ENCODE results near the gene MRPS15.
A peak's percentile ranks its signal among the peaks of the same experiment; 100 is the strongest.
"Not testable (repeated sequence)": the region's sequence is repeated elsewhere in the genome, so short reads cannot be mapped to it uniquely, and the experiment has no call there.

MRPS15 gene

DNA sequence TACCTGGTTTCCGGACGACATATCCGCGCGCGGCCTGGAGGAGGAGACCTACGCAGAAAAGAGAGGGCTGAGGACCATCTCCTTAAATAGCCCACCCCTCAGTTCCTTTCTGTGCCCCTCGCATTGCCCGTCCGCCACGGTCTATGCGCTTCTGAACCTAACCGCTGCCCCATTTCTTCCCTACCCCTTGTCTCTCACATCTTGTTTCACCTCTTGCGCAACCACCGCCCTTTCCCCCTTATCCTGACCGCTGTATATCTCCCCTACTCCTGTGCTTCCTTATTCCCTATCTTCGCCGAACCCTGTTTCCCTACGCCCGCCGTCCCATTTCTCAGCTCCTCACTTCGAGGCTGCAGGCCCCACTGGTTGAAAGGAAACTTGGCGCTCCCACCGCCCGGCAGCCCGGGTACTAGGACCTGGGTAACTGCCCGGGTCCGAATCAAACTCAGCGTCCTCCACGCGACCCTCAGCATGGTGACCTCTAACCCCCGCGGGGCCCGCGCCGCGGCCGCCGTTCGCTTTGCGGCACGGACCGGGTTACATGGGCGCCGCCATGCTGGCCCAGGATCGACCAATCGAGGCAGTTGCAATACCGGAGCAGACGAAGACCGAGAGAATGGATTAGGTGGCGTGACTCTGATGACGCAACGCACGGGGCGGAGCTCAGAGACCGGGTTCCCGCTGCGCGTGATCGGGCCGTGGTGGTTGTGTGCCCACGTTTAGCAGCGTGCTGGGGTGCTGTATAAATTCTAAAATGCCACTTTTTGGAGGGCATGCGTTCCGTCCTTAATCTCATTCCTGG lies at the start of gene MRPS15:
TSS of gene MRPS15 (minus strand) at position 582 of the 802 bp plus-strand sequence. CDS start at position 473, 109 bp downstream.
- peak; percentile 93 for DNase-seq (ENCODE audit: low read depth)

DNA sequence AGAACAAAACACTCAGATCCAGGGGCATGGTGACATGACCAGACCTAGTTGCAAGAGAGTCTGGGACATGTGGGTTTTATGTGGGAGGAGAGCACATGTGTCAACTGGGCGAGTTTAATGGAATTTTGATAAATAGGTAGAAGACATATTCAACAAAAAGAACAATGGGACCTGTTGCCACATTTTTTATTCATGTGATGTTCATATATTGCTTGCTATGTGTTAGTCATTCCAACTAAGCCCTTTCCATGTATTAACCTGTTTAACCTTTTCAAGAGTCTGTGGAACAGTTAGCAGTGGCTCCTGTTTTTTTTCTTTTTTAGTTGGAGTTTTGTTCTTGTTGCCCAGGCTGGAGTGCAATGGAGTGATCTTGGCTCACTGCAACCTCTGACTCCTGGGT lies 48.7 kb upstream of the MRPS15 start:
- DNase-seq (ENCODE audit: low read depth) = no peak

DNA sequence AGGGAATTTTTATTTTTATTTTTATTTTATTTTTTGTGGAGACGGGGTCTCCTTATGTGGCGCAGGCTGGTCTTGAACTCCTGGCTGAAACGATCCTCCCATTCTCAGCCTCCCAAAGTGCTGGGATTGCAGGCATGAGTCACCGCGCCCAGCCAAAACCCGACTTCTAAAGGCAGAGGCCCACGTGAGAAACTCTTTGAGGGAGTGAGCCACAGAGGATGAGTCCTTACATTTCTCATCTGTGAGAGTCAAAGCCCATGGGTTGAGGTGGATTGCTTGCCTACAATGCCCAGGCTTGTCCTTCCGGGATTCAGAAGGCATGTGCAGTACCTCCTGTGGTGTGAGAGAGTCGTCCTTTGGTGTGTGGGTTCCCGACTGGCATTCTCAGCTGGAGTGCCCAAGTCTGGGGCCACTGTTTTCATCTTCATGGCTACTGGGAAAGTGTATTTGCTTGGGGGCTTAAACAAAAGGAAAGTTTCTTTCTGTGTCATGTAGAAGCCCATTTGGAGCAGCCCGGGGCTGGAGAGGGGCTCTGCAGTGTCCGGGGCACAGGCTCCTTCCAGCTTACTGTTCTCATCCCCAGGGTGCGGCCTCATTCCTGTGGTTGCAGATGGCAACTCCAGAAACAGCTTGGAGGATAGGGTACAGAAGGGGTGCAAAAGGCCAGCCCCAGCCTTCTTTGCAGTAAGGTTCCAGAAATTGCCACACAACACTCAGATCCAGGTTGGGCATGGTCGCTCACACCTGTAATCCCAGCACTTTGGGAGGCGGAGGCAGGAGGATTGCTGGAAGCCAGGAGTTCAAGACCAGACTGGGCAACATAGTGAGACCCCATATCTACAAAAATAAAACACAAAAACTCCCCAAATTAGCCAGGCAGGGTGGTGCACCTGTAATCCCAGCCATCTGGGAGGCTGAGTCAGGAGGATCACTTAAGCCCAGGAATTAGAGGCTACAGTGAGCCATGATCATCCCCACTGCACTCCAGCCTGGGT lies 47.9 kb upstream of the MRPS15 start:
- DNase-seq (ENCODE audit: low read depth) = no peak

DNA sequence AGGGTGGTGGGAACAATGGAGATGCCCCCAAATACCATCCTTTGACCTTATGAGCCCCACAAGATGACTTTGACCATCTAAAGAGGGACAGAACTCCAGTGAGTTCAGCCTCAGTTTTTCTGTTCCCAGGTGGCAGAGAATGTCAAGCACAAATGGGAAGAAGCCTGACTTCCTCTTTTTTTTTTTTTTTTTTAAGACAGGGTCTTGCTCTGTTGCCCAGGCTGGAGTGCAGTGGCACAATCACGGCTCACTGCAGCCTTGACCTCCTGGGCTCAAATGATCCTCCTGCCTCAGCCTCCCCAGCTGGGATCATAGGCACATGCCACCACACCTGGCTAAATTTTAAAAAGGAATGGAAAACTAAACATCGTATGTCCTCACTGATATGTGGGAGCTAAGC lies 47.0 kb upstream of the MRPS15 start:
- not testable (repeated sequence) for DNase-seq (ENCODE audit: low read depth)

DNA sequence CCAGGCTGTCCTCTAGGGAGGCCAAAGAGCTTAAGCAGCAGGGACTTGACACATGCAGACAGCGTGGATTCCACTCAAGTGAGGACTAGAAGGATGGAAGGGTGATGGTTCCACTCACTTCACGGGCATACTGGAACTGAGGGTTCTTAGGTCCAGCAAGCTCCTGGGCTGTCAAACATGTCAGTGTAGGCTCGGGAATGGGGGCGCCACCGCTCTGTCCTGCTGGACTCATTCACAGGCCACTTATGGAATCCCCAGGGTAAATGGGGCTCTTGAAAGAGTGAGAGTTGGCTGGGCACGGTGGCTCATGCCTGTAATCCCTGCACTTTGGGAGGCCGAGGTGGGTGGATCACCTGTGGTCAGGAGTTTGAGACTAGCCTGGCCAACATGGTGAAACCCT lies 46.2 kb upstream of the MRPS15 start:
- DNase-seq (ENCODE audit: low read depth) = no peak

DNA sequence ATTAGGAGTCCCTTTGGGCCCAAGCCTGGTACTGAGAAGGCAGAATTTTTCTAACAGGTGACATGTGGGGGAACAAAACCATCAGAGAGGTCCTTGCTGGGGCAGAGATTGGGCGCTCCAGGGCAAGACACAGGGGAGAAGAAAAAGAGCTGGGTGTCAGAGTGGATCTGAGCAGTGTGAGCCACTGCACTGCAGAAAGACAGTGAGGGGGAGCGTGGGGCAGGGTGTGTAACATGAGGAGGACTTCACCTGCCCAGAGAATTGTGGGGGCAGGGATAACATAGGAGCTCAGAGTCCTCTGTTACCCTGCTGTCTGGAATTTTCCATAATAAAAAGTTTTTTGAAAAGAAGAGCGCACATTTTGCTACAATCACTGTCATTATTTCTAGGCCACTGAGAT lies 44.1 kb upstream of the MRPS15 start:
- no peak for DNase-seq (ENCODE audit: low read depth)

DNA sequence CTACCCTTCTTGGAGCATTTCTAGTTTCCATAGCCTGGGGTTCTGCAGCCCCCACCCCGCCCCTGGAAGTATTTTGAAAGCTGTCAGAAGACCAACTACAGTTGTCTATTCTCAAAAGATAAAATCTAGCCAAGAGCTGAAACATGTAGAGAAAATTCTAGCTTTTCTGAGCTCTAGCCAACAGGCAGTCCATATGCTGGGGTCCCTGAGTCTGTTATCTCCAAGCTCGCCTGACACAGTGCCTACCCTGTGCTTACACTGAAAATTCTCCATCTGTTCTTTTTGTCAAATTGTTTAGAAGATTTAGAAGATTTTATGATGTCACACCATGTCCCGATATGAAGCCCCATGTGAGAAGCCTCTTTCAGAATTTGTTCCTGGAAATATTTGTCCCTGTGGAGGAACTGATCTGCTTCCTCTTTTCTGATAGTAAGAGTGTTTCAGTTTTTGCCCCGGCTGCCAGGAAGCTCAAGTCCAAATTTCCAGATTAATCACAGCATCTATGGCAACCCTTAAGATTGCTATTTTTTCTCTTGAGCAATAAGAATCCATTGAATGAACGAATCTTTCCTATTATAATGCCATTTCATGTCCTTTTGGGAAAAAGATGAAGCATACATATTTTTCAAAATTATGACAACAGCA lies 42.2 kb upstream of the MRPS15 start:
- no peak for DNase-seq (ENCODE audit: low read depth)

DNA sequence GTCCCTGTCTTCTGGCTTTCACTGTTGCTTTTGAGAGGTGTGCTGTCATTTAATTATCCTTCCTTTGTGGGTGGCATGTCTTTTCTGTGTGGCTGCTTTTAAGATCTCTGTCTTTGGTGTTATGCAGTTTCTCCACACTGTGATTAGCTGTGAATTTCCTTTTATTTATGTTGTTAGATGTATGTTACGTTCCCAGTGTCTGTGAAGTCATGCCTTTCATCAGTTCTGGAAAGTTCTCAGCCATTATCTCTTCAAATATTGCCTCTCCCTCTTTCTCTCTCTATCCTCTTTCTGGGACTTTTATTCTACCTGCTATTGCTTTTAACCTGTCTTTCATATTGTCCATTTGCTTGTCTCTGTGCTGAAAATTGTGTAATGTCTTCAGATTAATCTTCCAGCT lies 39.5 kb upstream of the MRPS15 start:
- no peak for DNase-seq (ENCODE audit: low read depth)

DNA sequence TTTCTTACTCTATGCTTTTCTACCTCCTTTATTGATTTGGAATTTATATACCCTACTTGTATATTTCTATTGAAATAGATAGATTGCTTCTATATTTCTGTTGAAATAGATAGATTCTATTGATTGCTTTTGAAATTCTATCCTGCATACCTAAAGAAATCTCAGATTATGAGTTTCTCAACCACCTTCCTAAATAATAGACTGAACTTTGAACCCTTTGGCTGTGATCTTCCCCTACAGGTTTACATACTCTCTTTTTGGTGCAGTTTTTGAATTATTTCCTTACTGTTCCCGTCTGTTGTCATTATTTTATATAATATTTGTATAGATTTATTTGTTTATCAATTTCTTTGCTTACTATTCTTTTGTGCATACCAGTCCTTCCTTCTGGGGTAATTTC lies 39.0 kb upstream of the MRPS15 start:
- DNase-seq (ENCODE audit: low read depth) = no peak

DNA sequence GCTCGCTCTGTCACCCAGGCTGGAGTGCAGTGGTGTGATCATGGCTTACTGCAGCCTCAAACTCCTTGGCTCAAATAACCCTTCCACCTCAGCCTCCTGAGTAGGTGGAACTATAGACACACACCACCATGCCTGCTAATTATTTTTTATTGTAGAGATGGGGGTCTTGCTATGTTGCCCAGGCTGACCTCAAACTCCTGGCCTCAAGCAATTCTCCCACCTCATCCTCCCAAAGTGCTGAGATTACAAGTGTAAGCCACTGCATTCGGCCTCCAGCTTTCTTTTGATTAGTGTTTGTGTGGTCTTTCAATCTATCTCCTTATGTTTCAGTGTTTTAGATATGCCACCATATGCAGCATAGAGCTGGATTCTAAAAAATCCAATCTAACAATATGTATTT lies 38.4 kb upstream of the MRPS15 start:
- DNase-seq (ENCODE audit: low read depth) = no peak

DNA sequence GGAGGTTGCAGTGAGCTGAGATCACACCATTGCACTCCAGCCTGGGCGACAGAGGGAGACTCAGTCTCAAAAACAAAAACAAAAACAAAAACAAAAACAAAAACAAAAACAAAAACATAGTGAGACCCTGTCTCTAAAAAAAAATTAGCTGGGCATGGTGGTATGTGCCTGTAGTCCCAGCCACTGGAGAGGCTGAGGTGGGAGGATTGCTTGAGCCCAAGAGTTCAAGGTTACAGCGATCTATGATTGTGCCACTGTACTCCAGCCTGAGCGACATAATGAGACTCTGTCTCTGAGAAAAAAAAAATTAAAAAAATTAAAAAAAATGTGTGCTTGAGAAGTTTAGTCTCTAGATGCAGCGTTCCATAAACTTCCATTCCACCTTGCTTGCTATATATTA lies 37.7 kb upstream of the MRPS15 start:
- not testable (repeated sequence) for DNase-seq (ENCODE audit: low read depth)

DNA sequence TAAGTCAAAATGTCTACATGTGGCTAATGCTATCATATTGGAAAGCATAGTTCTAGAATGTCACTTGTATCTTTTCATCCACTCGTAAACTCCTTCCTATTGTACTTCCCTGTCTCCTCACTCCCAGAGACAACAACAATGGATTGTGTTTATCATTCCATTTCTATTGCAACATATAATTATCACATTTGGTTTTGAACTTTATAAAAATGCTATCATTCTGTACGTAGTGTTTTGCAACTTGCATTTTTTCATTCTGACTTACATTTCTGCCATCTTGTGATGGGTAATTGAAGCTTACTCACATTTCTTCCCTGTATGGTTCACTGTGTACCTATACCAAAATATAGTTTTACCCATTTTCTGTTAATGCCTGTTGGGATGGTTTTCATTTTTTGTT lies 33.0 kb upstream of the MRPS15 start:
- no peak for DNase-seq (ENCODE audit: low read depth)

DNA sequence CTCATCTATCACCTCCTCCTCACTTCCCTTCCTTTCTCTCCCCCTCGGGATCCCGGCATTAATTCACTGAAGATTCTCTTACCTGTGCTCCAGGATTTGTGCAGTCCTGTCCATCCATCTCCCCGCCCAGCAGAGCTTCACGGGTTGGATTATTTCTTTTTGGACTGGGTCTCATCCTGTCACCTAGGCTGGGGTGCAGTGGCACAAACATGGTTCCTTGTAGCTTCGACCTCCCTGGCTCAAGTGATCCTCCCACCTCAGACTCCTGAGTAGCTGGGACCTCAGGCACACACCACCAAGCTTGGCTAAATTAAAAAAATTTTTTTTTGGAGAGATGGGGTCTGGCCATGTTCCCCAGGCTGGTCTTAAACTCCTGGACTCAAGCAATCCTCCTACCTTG lies 30.8 kb upstream of the MRPS15 start:
- no peak for DNase-seq (ENCODE audit: low read depth)

DNA sequence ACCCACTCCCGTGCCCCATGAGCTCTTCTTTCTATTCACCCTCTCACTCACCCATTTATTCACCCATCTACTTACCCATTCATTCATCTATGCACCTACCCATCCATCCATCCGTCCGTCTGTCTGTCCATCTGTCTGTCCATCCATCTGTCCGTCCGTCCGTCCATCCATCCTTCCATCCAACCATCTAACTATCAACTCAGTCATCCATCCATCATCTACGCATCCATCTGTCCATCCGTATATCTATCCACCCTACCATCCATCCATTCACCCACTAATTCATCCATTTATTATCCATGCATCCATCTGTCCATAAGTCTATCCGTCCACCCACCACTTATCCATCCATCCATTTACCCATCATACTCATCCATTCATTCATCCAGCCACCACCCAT lies 29.3 kb upstream of the MRPS15 start:
- no peak for DNase-seq (ENCODE audit: low read depth)

DNA sequence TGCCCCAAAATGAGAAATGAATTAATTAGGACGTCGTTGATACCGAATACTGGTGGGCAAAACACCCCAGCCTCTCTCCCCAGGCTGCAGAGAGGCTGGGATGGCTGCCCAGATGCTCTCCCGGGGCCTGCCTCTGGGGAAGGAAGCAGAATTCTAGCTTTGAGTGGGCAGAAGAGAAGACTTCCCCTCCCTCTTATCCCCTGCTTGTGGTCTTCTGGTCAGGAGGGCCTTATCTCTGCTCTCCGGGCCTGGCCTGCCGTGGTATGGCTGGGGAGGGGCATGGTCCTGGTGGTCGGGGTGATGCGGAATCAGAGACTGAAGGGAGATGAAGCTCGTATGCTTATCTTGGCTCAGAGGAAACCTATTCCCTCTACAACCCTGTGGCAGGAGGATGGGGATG lies 28.3 kb upstream of the MRPS15 start:
- DNase-seq (ENCODE audit: low read depth) = no peak

DNA sequence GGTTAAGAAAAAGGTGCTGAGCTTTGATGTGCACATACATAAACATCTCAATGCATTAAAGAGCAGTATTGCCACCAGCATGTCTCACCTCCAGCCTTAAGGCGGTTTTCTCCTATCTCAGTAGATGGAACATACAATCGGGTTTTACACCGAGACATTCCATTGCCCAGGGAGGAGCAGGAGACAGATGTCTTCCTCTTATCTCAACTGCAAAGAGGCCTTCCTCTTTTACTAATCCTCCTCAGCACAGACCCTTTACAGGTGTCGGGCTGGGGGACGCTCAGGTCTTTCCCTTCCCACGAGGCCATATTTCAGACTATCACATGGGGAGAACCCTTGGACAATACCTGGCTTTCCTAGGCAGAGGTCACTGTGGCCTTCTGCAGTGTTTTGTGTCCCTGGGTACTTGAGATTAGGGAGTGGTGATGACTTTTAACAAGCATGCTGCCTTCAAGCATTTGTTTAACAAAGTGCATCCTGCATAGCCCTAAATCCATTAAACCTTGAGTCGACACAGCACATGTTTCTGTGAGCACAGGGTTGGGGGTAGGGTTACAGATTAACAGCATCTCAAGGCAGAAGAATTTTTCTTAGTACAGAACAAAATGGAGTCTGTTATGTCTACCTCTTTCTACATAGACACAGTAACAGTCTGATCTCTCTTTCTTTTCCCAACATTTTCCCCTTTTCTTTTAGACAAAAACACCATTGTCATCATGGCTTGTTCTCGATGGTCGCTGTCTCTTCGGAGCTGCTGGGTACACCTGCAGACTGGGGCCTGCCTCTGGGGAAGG lies 25.3 kb upstream of the MRPS15 start:
- DNase-seq (ENCODE audit: low read depth) = not testable (repeated sequence)

DNA sequence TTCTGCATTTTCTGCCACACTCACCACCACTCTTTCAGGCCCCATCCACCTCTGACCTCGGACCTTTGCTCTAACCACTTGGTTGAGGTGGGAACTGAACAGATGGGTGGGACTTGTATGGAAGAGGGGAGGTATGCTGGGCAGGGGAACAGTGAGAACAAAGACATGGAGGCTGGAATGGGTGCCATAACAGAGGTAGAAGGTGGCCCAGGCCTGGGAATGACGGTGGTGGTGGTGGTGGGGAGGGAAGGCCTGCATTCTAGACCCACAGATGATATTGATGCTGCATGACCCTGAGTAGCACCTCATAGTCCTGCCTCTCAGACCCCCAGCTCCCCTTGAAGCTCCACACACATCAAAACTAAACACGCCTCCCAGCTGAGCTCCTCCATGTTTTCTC lies 23.7 kb upstream of the MRPS15 start:
- DNase-seq (ENCODE audit: low read depth) = no peak

DNA sequence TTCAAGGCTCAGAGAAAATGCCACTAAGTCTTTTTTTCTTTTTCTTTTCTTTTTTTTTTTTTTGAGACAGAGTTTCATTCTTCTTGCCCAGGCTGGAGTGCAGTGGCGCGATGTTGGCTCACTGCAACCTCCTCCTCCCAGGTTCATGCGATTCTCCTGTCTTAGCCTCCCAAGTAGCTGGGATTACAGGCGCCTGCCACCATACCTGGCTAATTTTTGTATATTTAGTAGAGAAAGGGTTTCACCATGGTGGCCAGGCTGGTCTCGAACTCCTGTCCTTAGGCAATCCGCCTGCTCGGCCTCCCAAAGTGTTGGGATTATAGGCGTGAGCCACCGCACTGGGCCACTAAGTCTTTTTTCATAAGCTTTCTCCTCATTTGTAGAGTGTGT lies 23.1 kb upstream of the MRPS15 start:
- not testable (repeated sequence) for DNase-seq (ENCODE audit: low read depth)

DNA sequence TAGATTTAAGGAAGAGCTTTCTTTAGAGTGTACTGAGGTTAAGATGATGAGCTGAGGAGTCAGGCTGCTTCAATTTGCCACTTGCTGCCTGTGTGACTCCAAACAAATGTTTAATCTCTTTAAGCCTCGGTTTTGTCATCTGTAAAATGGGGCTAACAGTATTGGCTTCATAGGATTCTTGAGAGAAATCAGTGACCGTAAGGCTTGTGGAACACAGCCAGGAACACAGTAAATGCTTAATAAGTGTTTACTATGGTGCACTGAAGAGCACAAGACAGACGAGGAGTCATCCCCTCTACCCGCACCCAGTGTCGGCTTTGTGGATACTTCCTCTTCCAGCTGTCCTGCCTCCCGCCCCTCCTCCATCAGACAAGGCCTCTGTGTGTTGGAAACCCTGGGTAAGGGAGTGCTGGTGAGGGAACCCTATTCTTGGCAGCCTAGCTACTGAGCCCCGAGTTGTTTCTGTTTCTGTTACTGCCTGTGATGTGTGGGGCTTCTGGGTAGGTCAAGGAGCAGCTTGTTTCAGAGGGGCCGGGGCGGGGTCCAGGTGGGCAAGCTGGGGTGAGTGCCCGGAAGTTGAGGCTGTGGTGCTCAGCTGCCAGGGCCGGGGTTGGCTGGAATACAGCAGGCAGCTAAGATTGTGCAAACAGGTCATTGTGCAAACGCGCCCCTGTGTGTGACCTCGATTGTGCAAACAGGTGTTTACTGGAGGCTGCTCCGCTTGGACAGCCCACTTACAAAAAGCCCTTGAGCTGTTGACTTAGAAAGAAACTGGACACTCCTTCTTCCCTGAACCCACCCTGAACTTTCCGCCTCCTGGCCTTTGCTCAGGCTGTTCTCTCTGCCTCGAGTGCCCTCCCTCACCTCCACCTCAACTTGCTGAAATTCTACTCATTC lies 22.5 kb upstream of the MRPS15 start:
- no peak for DNase-seq (ENCODE audit: low read depth)

DNA sequence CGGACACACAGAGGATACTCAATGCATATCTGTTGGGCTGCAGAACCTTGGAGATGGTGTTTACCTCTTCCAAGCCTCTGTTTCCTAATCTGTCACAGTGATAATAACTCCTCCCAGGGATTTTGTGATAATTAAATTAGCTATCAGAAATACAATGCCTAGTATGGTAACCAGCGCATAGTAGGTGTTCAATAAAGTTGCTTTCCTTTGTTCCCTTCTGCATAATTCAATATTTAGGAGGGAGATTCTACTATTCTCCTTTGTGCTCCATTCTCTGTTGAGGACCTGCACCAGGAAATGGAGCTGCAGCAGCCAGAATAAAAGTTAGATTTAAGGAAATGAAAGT lies 21.9 kb upstream of the MRPS15 start:
- DNase-seq (ENCODE audit: low read depth) = no peak

DNA sequence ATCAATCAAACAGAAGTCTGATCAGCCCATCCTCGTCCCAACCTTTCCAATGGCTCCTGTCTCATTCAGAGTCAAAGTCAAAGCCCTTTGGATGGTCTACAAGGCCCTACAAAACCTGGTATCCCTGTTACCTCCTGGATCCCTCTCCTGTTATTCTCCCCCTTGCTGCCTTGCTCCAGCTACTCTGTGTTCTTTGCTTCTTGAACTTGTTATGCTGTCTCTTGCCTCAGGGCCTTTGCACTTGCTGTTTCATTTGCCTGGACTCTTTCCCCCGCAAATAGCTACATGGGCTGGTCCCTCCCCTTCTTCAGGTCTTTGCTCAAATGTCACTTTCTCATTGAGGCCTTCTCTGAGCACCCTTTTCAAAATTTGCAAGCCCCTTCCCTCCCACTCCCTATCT lies 19.9 kb upstream of the MRPS15 start:
- DNase-seq (ENCODE audit: low read depth) = no peak

All from stimulated activated CD8-positive, alpha-beta memory T cell treated with anti-CD3 and anti-CD28 coated beads, Interleukin-4, amount 100 ng/mL, for 24 hours (primary cell).